Subcutaneous adipose tissue (tissue), 4 donors: ENCODE measurements around the gene LIPM. TPM values are rescaled to one million over a fixed set of nuclear protein-coding genes. Genes with fewer than 3 reads are reported as not detected.

Source experiments
- CTCF ChIP-seq: fragments of 450-650 bp; IDR thresholded peaks from one replicate; pipeline ENCODE4 v1.5.1; 2016; ENCODE audit warnings: low read depth, mild to moderate bottlenecking, control low read depth, antibody characterized with exemption, moderate library complexity
- total RNA-seq, 4 donors: library from RNA; depleted of rRNA; stranded (reverse); fragments of >200 nt; gene quantifications; one replicate each; pipeline ENCODE4 v1.1.0, GENCODE V29; 2016

Gene LIPM
- total RNA-seq, 4 donors from 2014 or later = not detected

GRCh38 chr10:88850712-88851111 lies 48.2 kb downstream of the LIPM start:
- no peak for TF ChIP-seq CTCF

- TF ChIP-seq CTCF = no peak
Measured at GRCh38 chr10:88851706-88852105, 49.2 kb downstream of the LIPM start, which contains the start of gene ANKRD22. ANKRD22 (minus strand) TSS chr10:88851844; CDS start chr10:88851607, 237 bp downstream.

GRCh38 chr10:88852327-88852726 lies 49.8 kb downstream of the LIPM start:
- TF ChIP-seq CTCF = no peak

GRCh38 chr10:88853155-88853881 lies 50.8 kb downstream of the LIPM start:
- no peak for TF ChIP-seq CTCF

- TF ChIP-seq CTCF = no peak
Measured at GRCh38 chr10:88854684-88855083, 52.2 kb downstream of the LIPM start.

GRCh38 chr10:88857831-88858230 lies 55.3 kb downstream of the LIPM start:
- no peak for TF ChIP-seq CTCF

- TF ChIP-seq CTCF = no peak
Measured at GRCh38 chr10:88858491-88858890, 56.0 kb downstream of the LIPM start.
